GM15510 (cell line): Measurements from ENCODE around the gene TRAPPC2L.

ENCODE experiments used
- POLR2A ChIP-seq: IDR thresholded peaks from 3 replicates; pipeline ENCODE4 v1.6.1; 2011; ENCODE audit warnings: borderline replicate concordance; ENCODE audit not compliant: insufficient read length; ENCODE audit errors: extremely low read depth

Gene TRAPPC2L

GRCh38 chr16:88856828-88857727 lies at the start of gene TRAPPC2L, which contains the start of gene GALNS:
Gene TRAPPC2L (plus strand): TSS chr16:88857127. CDS start chr16:88857151, 24 bp downstream.
Gene GALNS (minus strand): TSS chr16:88856947. CDS start chr16:88856877, 70 bp downstream.
- TF ChIP-seq POLR2A: peak; percentile 90

GRCh38 chr16:88807142-88807625 lies 49.7 kb upstream of the TRAPPC2L start:
- TF ChIP-seq POLR2A: peak; percentile 27

- TF ChIP-seq POLR2A: peak; percentile 12
These were observed 49.1 kb upstream of the TRAPPC2L start for GRCh38 chr16:88807626-88808453.

GRCh38 chr16:88809068-88809675 lies 47.8 kb upstream of the TRAPPC2L start:
- no peak for TF ChIP-seq POLR2A

- no peak for TF ChIP-seq POLR2A
These were observed 47.2 kb upstream of the TRAPPC2L start for GRCh38 chr16:88809676-88810165.

- TF ChIP-seq POLR2A: no peak
These were observed 46.6 kb upstream of the TRAPPC2L start for GRCh38 chr16:88810166-88810911.

GRCh38 chr16:88810912-88811768 lies 45.8 kb upstream of the TRAPPC2L start:
- peak; percentile 67 for TF ChIP-seq POLR2A

GRCh38 chr16:88811769-88812512 lies 45.0 kb upstream of the TRAPPC2L start, which contains the start of gene APRT:
Gene APRT (minus strand): TSS chr16:88811928. CDS start chr16:88811899, 29 bp downstream.
- TF ChIP-seq POLR2A: peak; percentile 94

GRCh38 chr16:88812513-88813268 lies 44.2 kb upstream of the TRAPPC2L start:
- no peak for TF ChIP-seq POLR2A

- TF ChIP-seq POLR2A: no peak
These were observed 43.4 kb upstream of the TRAPPC2L start for GRCh38 chr16:88813269-88814143.

- no peak for TF ChIP-seq POLR2A
These were observed 42.8 kb upstream of the TRAPPC2L start for GRCh38 chr16:88814144-88814502.
